NCI-H774 (cell line): ENCODE results near the gene ZNF385A.
A peak's percentile ranks its signal among the peaks of the same experiment; 100 is the strongest.
"Not testable (repeated sequence)": the region's sequence is repeated elsewhere in the genome, so short reads cannot be mapped to it uniquely, and the experiment has no call there.

Experiments used
- DNase-seq: peaks from one replicate; lab custom pipeline; 2025; lab: John Stamatoyannopoulos, UW

The ZNF385A gene

DNA sequence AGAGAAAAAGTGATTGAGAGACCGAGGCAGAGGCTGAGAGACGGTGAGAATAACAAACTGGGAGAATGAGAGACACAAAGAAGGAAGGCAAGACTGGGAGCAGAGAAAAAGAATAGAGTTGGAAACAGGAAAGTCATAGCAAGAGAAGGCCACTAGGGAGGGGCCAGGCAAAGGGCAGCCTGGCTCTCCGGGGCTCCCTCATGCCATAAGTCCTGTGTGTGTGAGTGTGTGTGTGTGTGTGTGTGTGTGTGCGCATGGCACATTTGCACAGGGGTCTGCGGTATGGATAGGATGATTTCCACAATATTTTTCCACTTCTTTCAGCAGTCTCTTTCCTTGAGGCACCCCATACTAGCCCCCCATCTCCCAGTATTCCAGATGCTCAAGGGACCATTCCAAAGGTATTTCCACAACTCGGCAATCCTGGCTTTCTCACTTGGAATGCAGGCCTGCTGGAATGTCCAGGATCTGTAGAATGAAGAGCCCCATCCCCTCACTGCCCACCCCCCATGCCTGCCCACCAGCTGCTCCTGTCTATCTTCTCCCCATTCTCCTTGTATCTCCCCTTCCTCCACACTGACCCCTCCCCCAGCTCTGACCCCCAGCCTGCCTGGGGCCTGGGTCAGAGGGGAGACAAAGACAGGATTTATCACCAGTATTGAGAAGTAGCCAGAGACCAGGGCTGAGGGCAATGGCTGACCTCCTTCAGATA lies 29.3 kb downstream of the ZNF385A start:
- no peak for DNase-seq

DNA sequence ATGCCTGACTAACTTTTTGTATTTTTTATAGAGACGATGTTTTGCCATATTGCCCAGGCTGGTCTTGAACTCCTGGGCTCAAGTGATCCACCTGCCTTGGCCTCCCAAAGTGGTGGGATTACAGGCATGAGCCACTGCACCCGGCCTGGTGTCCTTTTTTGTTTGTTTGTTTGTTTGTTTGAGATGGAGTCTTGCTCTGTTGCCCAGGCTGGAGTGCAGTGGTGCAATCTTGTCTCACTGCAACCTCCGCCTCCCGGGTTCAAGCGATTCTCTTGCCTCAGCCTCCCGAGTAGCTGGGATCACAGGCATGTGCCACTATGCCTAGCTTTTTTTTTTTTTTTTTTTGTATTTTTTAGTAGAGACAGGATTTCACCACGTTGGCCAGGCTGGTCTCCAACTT lies 30.3 kb downstream of the ZNF385A start:
- not testable (repeated sequence) for DNase-seq

DNA sequence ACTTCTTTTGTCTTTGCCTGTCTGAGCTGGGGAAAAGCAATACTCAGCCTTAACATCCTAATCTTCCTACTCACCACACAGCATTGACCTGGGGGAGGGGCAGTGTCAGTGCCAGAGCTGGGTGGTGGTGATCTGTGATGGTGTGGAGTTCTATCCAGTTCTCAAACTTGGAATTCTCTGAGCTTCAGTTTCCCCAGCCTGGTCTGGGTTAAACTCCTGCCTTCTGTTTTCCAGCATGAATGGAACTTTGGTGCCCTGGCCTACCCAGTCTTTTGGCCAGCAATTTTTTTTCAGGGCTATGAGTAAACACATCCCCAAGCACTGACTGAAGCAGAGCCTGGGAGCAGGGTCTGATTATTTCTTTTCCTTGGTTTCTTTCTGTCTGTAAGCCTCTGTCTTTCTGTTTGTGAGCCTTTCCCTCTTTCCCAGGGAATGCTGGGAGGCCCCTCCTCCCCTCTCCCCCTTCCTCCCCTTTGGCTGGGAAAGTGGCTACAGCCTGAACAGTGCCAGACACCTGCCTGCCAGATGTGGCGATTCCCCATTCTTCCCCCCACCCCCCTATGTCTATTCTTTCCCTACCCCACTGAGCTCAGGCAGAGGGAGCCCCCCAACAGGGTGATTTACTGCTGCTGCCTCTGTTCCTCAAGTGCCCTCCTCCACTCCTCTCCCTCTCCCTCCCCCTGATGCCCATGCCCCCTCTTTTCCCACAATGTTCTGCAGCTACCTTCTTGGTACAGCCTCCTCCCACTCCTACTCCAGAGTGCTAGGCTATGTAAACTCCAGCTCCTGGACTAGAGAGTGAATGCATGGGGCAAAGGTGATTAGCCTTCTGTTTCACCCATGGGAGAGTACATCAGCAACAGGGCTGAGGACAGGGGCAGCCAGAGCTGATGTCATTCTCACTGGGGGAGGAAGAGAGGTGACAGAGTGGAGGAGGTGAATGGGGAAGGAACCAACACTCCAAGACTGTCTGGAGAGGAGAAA lies 31.4 kb downstream of the ZNF385A start:
- peak; percentile 46 for DNase-seq

DNA sequence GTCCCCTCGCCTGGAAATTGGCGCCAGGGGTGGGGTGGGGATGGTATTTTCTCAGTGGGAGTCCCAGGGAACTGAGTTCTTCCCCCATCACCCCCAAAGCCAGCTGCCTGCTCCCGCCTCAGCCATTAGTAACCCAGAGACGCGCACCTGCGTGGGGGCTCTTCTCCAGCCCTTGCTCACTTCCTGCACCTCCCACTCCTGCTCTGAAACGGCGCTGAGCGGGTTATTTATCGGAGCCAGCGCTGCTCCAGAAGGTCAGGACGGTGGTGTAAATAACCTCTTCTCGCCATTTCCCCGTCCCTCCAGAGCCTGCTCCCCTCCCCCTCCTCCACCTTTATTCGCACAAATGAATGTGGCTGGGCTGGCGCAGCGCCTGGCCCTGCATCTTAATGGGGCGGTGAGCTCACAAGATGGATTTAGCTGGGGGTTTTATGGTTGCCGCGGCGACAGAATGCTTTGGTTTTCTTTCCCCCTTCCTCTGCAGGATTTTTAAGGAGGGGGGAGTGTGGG lies 32.5 kb downstream of the ZNF385A start:
- DNase-seq, result peak; percentile 79

DNA sequence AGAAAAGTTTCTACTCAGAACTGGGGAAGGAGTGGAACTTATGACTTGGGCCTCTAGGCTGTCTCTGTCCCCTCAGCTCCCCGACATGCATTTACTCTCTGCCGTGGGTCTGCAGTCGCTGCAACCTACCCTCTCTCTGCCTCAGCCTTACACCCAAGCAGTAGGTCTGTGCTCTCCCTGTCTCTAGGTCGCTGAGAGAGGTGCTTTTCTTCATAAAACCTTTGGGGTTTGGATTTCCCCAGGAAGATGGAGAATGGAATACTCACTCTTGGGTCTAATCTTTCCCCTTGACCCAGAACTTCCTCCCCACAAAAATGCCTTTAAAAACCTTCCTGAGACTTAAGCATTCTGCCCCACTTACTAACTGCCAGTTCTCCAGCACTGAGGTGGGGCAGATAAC lies 33.2 kb downstream of the ZNF385A start:
- no peak for DNase-seq

DNA sequence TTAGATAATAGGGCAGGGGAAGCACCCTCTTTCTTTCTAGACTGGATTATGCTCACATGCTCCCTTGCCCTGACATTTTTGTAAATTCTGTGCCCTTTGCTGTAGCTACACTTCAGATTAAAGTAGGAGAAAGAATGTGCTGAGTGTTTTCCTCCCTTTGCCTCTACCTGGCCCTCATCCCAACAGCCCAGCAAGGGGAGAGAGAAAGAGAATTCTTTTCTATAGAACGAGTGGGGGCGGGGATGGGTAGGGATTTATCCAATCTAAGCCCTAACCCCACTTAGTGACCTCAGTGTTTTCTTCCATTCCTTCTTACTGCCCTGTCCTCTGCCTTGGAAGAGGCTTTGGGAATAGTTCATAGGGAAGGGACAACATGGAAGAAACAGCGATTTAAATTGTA lies 33.8 kb downstream of the ZNF385A start:
- DNase-seq, result no peak

DNA sequence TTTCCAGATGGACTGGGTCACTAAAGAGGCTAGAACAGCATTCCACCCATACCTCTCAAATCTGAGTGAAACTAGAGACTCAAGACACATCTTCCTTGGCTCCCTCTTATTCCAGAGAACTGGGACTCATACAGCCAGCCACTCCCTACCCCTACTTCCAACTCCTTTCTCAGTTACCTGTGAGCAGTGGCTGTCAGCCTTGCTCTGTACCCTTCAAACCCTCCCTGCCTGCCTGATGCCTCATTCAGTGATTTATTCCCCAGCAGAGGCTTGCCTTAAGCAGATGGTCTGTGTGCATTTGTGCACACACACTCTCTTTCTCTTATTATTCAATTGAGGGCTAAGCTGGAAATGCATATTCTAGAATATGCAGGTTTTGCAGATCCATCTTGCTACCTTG lies 34.9 kb downstream of the ZNF385A start:
- no peak for DNase-seq

DNA sequence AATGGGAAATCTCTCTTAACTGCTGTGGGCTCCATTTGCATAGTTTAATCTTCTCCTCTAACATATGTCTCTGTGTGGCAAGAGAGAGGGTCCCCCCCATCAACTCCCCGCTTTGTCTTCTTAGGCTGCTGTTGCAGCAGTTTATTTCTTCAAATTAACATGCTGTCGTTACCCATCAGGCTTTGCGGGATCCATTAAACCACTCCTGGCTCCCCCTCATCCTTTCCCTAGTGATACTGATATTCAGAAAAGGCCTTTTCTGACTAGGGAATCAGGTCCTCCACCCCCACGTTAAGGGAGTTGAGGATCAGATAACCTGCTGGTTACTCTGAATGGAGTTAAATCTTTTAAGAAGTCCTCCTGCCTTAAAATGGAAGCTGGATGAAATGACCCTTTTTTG lies 35.5 kb downstream of the ZNF385A start:
- no peak for DNase-seq

DNA sequence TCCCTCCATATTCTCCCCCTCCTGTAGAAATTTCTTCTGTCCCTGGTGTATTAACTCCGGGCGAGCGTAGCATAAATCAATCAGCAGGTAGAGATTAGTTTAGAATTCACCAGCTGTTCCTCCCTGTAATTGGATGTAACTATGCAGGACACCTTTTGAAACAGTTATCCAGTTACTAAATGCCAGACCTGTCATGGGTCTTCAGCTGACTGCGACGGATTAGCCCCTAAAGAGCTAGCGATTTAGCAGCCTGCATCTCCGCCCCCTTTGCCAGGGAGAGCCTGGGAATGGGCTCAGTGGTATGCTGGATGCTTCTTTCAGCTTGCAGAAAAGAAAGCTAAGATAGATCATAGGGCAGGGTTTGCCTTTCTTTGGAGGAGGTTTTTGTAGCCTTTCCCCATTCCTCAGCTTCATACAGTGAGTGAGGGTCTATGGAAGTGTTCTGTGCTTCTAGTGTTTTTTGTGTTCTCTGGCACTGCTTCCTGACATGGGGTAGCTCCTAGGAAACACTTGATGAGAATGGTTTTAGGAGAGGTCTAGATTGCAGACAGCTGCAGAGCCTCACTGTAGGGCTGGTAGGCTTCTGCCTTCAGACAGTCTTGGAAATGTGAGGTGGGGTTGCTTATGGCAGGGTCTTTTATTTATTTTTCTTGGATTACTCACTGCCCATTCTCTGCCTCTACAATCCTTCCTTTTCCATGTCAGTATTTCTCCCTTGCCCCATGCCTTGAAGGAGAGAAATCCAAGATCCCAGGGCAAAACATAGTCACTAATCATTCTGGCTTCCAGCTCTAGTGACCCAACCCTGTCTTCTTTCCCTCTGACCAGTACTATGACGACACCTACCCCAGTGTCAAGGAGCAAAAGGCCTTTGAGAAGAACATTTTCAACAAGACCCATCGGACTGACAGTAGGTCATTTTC lies 42.9 kb downstream of the ZNF385A start:
- DNase-seq, result no peak

DNA sequence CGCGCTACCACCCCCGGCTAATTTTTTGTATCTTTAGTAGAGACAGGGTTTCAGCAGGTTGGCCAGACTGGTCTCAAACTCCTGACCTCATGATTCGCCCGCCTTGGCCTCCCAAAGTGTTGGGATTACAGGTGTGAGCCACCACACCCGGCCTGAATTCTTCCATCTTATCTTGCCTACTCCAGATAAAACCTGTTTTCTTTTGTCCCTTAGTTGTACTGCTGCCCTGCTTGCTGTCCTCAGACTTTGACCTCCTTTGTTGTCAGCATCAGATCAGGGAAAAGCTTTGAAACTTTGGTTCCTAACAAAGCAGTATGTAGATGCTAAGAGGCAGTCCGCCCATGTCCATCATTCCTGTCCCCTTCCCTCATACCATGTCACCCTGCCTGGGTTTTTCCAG lies 43.7 kb downstream of the ZNF385A start:
- no peak for DNase-seq

DNA sequence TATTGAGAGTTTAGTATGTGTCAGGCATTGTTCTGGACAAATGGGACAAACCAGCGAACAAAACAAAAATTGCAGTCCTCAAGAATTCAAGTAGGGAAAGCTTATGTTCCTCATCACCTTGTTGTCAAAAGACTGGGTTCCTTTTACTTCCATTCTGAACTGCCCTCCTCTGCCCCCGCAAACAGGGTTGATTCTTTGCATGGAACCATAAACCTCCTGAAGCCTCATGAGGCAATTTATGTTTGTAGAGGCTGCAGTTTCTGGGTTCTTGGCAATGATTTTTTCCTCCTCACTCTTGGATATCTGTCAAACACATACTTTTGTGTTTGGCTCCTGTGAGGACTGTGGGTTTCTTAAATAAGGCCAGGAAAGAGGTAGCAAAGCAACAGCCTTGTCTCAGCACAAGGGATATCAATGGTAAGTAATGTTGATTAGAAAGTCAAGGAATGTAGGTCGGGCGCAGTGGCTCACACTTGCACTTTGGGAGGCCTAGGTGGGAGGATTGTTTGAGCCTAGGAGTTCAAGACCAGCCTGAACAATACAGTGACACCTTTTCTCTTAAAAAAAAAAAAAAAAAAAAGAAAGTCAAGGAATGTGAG lies 45.7 kb downstream of the ZNF385A start:
- no peak for DNase-seq

DNA sequence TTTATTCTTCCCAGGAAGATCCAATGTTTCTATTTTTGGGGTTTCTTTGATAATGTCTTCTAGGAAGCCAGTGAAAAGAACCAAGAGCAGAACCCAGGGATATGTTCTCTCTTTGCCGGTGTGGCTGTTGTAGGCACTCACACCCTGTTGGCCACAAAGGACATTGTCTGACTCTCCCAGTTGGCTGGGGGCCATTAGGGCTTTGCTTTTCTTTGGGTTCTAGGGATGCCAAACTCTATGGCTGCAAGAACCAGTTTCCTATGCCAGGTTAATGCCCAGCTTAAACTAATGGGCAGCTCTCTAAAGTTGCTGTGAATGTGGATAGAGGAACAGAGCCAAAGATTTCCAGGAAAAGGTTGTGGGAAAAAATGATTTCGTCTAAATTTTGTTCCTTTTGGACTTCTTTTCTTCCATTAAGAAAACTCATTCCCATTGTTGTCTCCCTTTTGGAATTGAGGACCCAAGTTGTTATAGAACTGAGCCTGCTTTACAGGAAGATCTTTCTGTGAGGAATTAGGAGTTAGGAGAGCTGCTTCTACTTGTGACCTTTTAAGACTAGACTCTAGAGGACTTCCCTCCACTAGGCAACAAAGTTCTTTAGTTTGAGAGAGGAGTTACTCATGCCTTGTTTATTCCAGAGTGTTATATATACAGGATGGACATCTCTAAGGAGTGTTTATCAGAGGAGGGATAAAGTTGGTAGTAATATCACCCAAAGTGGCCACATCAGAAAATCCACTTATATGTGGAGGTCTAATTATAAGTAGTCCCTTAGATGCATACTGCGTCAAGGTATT lies 46.5 kb downstream of the ZNF385A start:
- DNase-seq, result no peak

DNA sequence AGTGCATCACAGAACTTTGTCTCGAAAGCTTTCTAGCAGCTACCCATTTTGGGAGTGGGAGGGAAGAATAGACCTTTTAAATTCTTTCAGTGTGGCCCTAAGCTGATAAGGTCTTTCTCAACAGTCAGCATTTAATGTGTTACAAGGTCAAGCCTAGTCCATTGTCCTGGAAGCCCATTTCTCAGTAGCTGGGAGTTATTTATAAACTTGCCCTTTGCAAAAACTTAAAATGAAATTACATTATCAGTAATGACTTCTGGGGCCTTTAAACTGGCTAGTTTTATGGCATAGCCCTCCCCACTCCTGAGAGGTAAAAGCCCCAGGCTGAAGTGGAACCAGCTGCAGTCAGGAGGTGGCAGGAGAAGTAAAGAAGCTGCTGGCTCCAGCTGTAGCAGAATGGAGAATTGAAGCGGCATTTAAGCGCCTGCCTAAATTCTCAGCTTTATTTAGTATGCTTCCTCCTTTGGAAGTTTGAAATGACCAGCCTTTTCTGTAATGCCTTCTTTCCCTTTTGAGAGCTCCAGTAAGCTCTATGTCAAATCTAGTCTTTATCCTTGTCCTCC lies 47.2 kb downstream of the ZNF385A start:
- DNase-seq, result no peak

DNA sequence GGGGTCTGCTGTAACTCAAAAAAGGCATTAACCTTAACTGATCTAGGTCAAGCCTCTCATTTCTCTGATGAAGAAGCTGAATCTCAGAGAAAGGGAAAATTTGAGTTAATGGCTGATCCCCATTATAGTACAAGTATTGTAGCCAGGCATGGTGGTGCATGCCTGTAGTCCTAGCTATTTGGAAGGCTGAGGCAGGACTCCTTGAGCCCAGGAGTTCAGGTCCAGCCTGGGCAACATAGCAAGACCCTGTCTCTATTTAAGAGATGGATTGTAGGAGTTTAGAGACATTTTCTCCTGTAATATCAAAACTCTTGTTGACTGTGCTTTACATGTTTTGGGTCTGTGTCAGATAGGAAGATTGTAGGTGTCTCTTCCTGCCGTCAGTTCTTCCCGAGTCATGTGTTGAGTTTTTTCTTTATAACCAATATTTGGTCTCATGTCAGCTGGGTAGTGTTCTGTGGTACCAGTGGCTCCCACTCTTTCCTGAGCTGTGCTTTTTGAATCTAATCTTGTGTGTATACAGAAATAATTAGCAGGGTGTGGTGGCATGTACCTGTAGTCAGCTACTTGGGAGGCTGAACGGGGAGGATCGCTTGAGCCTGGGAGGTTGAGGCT lies 51.0 kb downstream of the ZNF385A start:
- no peak for DNase-seq

DNA sequence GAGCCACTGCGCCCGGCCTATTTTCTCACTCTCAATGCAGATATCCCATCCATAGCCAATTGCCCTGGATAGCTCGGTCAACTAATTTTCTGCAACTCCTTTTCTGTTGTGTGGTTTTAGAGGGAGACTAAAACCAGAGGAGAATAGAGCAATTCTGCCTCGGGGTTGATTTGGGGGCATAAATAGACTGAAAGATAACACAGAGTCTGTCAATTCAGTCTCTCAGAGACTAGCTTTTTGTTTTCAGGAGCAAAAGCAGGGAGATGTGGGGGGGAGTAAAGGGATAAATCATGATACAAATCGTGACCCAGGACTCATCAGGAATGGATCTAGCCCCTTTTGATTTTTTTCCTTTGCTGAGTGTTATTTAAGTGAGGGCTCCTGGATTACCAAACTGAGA lies 53.1 kb downstream of the ZNF385A start:
- no peak for DNase-seq

DNA sequence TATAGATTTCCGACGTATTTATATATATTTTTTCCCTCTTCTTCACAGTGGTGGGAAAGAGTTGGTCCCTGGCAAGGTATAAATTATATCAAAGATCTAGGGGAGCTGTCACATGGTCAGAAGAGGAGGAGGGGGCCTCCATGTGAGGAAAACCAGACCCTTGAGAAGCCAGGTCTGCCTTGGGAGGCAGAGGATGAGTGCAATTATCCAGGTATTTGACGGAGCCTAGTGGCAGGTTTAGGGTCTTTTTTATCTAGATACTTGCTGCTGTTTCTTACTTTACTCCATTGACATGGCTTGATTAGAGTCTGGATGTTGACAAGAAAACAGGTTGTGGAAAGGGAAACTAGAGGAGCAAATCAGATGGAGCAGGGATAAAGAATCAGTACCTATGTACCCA lies 54.1 kb downstream of the ZNF385A start:
- DNase-seq, result no peak

DNA sequence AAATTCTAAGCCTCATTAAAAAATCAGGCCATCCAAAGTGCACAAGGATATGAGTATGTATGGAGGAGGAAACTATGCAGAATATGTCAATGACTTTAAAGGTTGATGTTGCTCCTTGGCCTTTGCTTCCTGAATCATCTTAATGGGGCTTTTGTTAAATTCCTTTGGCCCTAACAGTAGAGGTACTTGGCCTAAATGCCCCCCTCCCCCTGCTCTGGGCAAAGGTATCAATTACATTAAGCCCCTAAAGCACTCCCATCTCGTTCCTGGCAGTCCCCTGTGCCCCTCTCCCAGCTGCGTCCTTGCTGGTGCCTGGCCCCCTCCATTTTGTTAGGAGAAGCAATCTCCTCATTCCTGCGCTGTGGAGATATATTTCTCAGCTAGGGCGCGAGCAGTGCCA lies 54.8 kb downstream of the ZNF385A start:
- no peak for DNase-seq

DNA sequence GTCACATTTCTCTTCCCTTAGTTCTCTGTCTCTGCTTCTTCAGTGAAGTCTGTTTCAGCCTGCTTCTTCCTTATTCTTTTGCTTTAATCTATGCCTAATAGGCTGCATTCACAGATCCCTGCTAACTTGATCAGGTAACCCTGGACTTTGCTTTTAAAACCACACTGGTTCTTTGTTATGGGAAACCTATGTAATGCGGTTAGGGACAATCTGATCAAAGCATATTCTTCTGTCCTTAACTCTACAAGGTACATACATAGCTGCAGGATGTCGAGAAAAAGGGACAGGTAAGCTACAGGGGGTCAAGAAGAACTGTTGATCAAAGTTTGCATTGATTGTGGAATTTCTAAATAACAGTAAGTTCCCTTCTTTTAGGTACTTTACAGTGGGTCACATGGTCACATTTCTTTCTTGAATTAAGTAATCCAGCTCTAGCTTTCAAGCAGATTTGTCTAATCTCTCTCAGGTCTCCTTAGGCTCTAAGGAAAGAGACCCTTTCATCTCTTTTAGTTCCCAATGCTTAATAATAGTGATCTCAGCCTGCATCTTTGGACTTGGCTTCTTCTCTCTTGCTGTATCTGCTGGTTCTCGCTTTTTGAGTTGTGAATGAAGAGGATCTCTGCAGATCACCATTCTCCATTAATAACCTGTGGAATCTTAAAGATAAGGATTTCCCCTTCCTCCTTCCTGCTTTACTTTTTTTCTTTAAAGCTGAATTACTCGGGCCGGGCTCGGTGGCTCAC lies 55.8 kb downstream of the ZNF385A start:
- DNase-seq, result no peak

DNA sequence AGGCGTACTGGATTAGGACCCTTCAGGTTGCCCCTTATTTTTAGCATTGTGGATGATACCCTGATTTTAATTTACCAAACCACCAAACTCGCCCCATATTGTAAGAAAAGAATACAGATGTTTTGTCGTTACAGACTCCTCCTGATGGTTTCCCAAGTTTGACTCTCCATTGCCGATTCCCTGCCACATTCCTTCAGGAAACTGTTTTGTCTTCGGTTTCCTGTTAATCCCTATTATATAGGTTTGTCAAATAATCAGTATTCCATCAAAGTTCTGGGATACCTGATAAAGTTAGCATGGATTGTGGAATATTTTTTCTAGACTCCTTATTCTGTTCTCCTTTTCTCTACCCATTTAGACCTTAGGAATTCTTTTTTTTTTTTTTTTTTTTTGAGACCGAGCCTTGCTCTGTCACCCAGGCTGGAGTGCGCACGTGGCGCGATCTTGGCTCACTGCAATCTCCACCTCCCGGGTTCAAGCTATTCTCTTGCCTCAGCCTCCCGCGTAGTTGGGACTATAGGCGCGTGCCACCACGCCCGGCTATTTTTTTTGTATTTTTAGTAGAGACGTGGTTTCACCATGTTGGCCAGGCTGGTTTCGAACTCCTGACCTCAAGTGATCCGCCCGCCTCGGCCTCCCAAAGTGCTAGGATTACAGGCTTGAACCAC lies 59.0 kb downstream of the ZNF385A start:
- DNase-seq, result not testable (repeated sequence)
